IMR-90 (cell line): Measurements from ENCODE around the gene TBC1D3C. TPM values are rescaled to one million over a fixed set of nuclear protein-coding genes. Genes with fewer than 3 reads are reported as not detected.
A peak's percentile ranks its signal among the peaks of the same experiment; 100 is the strongest.
"Not testable (repeated sequence)": the region's sequence is repeated elsewhere in the genome, so short reads cannot be mapped to it uniquely, and the experiment has no call there.

Source experiments
- ATAC-seq: fragments of 200-7000 bp; cut with Tn5 transposase; 2 replicates; pipeline ENCODE4 v1.9.1; 2020; ENCODE audit warnings: low read depth, mild to moderate bottlenecking, moderate library complexity
- BruUV-seq: library from RNA; stranded (reverse); fragments of 400-500 nt; replicated peaks from 2 replicates; lab custom pipeline; 2021; lab: Mats Ljungman, UMichigan
- CTCF ChIA-PET: fragments of 300-600 bp; formaldehyde crosslinking; extraction: SDS; loops from one replicate; lab custom pipeline; 2021; ENCODE audit warnings: antibody characterized with exemption; lab: Yijun Ruan, JAX
- POLR2A ChIA-PET: fragments of 300-600 bp; sonication (Branson Sonifier 250); formaldehyde crosslinking; loops from one replicate; lab custom pipeline; 2022; ENCODE audit warnings: antibody characterized with exemption; ENCODE audit not compliant: unreplicated experiment; lab: Charles Lee
- DNase-seq: peaks from one replicate; pipeline ENCODE4 v3.0.0; 2013
- H2AFZ ChIP-seq: replicated peaks from 2 replicates; pipeline ENCODE3; 2013; ENCODE audit warnings: low read length, mild to moderate bottlenecking; ENCODE audit not compliant: poor library complexity
- H2AK5ac ChIP-seq: 2 replicates; pipeline ENCODE4 v1.6.1; 2013; ENCODE audit warnings: low read depth, low read length, inconsistent platforms
- H2AK9ac ChIP-seq: replicated peaks from 2 replicates; pipeline ENCODE3; 2013; ENCODE audit warnings: mild to moderate bottlenecking, low read depth, low read length, moderate library complexity; ENCODE audit not compliant: poor library complexity
- H2BK120ac ChIP-seq: 2 replicates; pipeline ENCODE4 v1.6.1; 2013; ENCODE audit warnings: low read depth, low read length, inconsistent platforms
- H2BK15ac ChIP-seq: 3 replicates; pipeline ENCODE4 v1.6.1; 2013; ENCODE audit warnings: low read depth, low read length, inconsistent platforms
- H2BK20ac ChIP-seq: 2 replicates; pipeline ENCODE4 v1.6.1; 2013; ENCODE audit warnings: low read depth, mild to moderate bottlenecking, inconsistent platforms, low read length, moderate library complexity
- H2BK5ac ChIP-seq: 2 replicates; pipeline ENCODE4 v1.6.1; 2013; ENCODE audit warnings: mild to moderate bottlenecking, low read depth, low read length, inconsistent platforms; ENCODE audit not compliant: poor library complexity, severe bottlenecking
- H3K14ac ChIP-seq: replicated peaks from 2 replicates; pipeline ENCODE4 v1.6.1; 2013; ENCODE audit warnings: low read depth, low read length, inconsistent platforms
- H3K18ac ChIP-seq: 2 replicates; pipeline ENCODE4 v1.6.1; 2013; ENCODE audit warnings: low read depth, low read length, control low read depth
- H3K23ac ChIP-seq: 2 replicates; pipeline ENCODE4 v1.6.1; 2013; ENCODE audit warnings: low read depth, low read length, inconsistent platforms
- H3K27ac ChIP-seq: 2 replicates; pipeline ENCODE4 v1.5.1; 2013; ENCODE audit warnings: mild to moderate bottlenecking, control low read depth, low read length; ENCODE audit not compliant: insufficient read depth
- H3K27me3 ChIP-seq: 2 replicates; pipeline ENCODE4 v1.6.1; 2013; ENCODE audit warnings: low read length; ENCODE audit not compliant: control insufficient read depth, insufficient read depth
- H3K36me3 ChIP-seq: 2 replicates; pipeline ENCODE4 v1.6.1; 2013; ENCODE audit warnings: low read length, mixed read lengths; ENCODE audit not compliant: control insufficient read depth, insufficient read depth
- H3K4ac ChIP-seq: 2 replicates; pipeline ENCODE4 v1.6.1; 2013; ENCODE audit warnings: low read depth, low read length, inconsistent platforms
- H3K4me1 ChIP-seq: 2 replicates; pipeline ENCODE4 v1.6.1; 2013; ENCODE audit warnings: low read length, mixed read lengths; ENCODE audit not compliant: control insufficient read depth, insufficient read depth
- H3K4me2 ChIP-seq: 2 replicates; pipeline ENCODE4 v1.6.1; 2013; ENCODE audit warnings: low read depth, mild to moderate bottlenecking, control low read depth, low read length, moderate library complexity
- H3K4me3 ChIP-seq: 2 replicates; pipeline ENCODE4 v1.5.1; 2013; ENCODE audit warnings: low read depth, mild to moderate bottlenecking, control low read depth, low read length, moderate library complexity; ENCODE audit not compliant: insufficient read depth
- H3K56ac ChIP-seq: 2 replicates; pipeline ENCODE4 v1.6.1; 2013; ENCODE audit warnings: low read length, inconsistent platforms; ENCODE audit not compliant: insufficient read depth; ENCODE audit errors: extremely low read depth
- H3K79me1 ChIP-seq, 2 experiments: 2 replicates each; pipeline ENCODE4 v1.6.1; 2013; ENCODE audit warnings: low read length in 2 of 2, inconsistent platforms in 1 of 2, low read depth in 1 of 2
- H3K9ac ChIP-seq: 2 replicates; pipeline ENCODE4 v1.6.1; 2013; ENCODE audit warnings: low read depth, low read length, control low read depth
- H3K9me1 ChIP-seq: 2 replicates; pipeline ENCODE4 v1.6.1; 2013; ENCODE audit warnings: low read length, inconsistent platforms; ENCODE audit not compliant: insufficient read depth
- H3K9me3 ChIP-seq: 2 replicates; pipeline ENCODE4 v1.6.1; 2013; ENCODE audit warnings: low read length; ENCODE audit not compliant: control insufficient read depth, insufficient read depth
- H4K20me1 ChIP-seq: 2 replicates; pipeline ENCODE4 v1.6.1; 2013; ENCODE audit warnings: low read length, inconsistent platforms; ENCODE audit not compliant: insufficient read depth
- H4K5ac ChIP-seq: 2 replicates; pipeline ENCODE4 v1.6.1; 2013; ENCODE audit warnings: mild to moderate bottlenecking, low read depth, low read length, control low read depth
- H4K8ac ChIP-seq, 2 experiments: 2 replicates each; pipeline ENCODE4 v1.6.1; 2013; ENCODE audit warnings: low read depth in 2 of 2, low read length in 2 of 2, control low read depth in 1 of 2, inconsistent platforms in 1 of 2
- H4K91ac ChIP-seq: 2 replicates; pipeline ENCODE4 v1.6.1; 2013; ENCODE audit warnings: low read depth, low read length, inconsistent platforms; ENCODE audit not compliant: insufficient read depth
- WGBS, 2 experiments: methylation state at CpG; one replicate each; pipeline versions ENCODE4 v1.1.5 to v1.1.7; 2013; ENCODE audit warnings: missing lambda C conversion rate in 2 of 2; ENCODE audit not compliant: insufficient read length in 1 of 2; ENCODE audit errors: extremely low coverage in 2 of 2; 5-methylcytosine and 5-hydroxymethylcytosine counted together
- dilution Hi-C: fragments of 300-500 bp; cut with HindIII; formaldehyde crosslinking; loops from one replicate; pipeline ENCODE4 v1.14.3; 2018; ENCODE audit warnings: low sequenced_read_pairs; ENCODE audit not compliant: unreplicated experiment
- in situ Hi-C: fragments of 300-500 bp; cut with MboI; formaldehyde crosslinking; loops from 3 replicates; pipeline ENCODE4 v1.14.3; 2019; ENCODE audit warnings: low sequenced_read_pairs, inconsistent platforms, mixed read lengths
- intact Hi-C: fragments of 100-400 bp; cut with micrococcal nuclease; formaldehyde crosslinking; loops from 2 replicates; pipeline ENCODE4 v1.10.0; 2022
- microRNA-seq, 2 experiments: library from miRNA; stranded (forward) in 1 of 2; unstranded in 1 of 2; fragments of 10-50 nt in 1 of 2; fragments of <30 nt in 1 of 2; gene quantifications in 1 of 2; microRNA quantifications in 1 of 2; one replicate each; pipeline versions ENCODE3 to v1.1.0; 2013 to 2020; ENCODE audit not compliant: insufficient read depth in 1 of 2, insufficient read length in 1 of 2, unreplicated experiment in 1 of 2
- polyA plus RNA-seq, 3 experiments: library from polyadenylated mRNA; depleted of rRNA; stranded (reverse); fragments of >200 nt; gene quantifications; 2 replicates each; pipeline ENCODE4 v1.2.3, GENCODE V29; 2012; ENCODE audit warnings: low replicate concordance in 1 of 3
- small RNA-seq, 5 experiments: library from RNA; depleted of rRNA; stranded (forward); fragments of <200 nt; gene quantifications; one replicate each; pipeline ENCODE3, GENCODE V24; 2012
- total RNA-seq: library from RNA; depleted of rRNA; stranded (reverse); fragments of >200 nt; gene quantifications from 2 replicates; pipeline ENCODE4 v1.2.3, GENCODE V29; 2012; rRNA removed

Gene TBC1D3C
- total and polyA plus RNA-seq, 2 of the 4 experiments (the other 2 are of a cell fraction) = not detected

DNA sequence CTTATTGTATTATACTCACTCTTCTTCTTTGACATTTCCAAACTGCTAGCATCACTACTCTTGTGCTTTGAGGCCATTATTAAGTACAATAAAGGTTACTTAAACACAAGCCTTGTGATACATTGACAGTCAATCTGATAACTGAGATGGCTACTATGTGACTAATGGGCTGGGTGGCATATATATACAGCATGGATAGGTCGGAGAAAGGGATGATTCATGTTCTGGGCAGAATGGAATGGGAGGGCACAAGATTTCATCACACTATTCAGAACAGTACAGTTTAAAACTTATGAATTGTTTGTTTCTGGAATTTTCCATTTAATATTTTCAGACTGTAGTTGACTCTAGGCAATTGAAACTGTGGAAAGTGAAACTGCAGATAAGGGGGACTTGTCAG lies 18.9 kb upstream of the TBC1D3C start:
- H3K56ac ChIP-seq, H3K23ac ChIP-seq, H2BK20ac ChIP-seq, H2BK5ac ChIP-seq, H3K4me2 ChIP-seq, H3K4me3 ChIP-seq, H3K14ac ChIP-seq, H3K4ac ChIP-seq, H3K27ac ChIP-seq, H2AK5ac ChIP-seq, H3K9ac ChIP-seq, POLR2A ChIA-PET, intact Hi-C loops, H2BK120ac ChIP-seq, H3K4me1 ChIP-seq, CTCF ChIA-PET, H3K36me3 ChIP-seq, in situ Hi-C loops, H3K9me3 ChIP-seq, dilution Hi-C loops, H3K18ac ChIP-seq, H3K79me1 ChIP-seq, H2BK15ac ChIP-seq, H4K91ac ChIP-seq, DNase-seq, H4K20me1 ChIP-seq, H4K8ac ChIP-seq, H3K27me3 ChIP-seq, H3K9me1 ChIP-seq, H2AFZ ChIP-seq, H2AK9ac ChIP-seq, H4K5ac ChIP-seq, BruUV-seq: not testable (repeated sequence)
- ATAC-seq = peak; percentile 80
- no CpG with 5 or more reads among the region's 1 CpG for WGBS, 2 experiments

Small RNAs within 50 kb of the gene (microRNA-seq; reads per million reads assigned to microRNA genes)
- not detected for gene RF00019 (ENCODE audit: insufficient read depth, insufficient read length)

Small RNAs within 50 kb of the gene (small RNA-seq; reads per million reads assigned to genes)
- gene RF00019 = 0 reads per million in 5 experiments

Other genes starting within 250 kb of the TBC1D3C start
- gene TBC1D3K, start 144.2 kb downstream of the TBC1D3C start, total RNA-seq = not detected in 2 replicates
- not detected in 2 replicates for gene TBC1D3K, start 144.2 kb downstream of the TBC1D3C start, polyA plus RNA-seq (2012; rRNA removed)
- gene TBC1D3L, start 79.6 kb downstream of the TBC1D3C start, total RNA-seq = 0.28 and 0.36 TPM in 2 replicates
- 6.2 TPM in 2 replicates for gene TBC1D3L, start 79.6 kb downstream of the TBC1D3C start, polyA plus RNA-seq (2012; rRNA removed)
- not detected in 2 replicates for gene TBC1D3D, start 64.7 kb downstream of the TBC1D3C start, total RNA-seq
- gene TBC1D3D, start 64.7 kb downstream of the TBC1D3C start, polyA plus RNA-seq (2012; rRNA removed) = 0.09 TPM in 1 of 2 replicates, not detected in the other
- gene TBC1D3E, start 59.3 kb upstream of the TBC1D3C start, total RNA-seq = not detected in 2 replicates
- gene TBC1D3E, start 59.3 kb upstream of the TBC1D3C start, polyA plus RNA-seq (2012; rRNA removed) = not detected in 2 replicates
- gene TBC1D3, start 123.9 kb upstream of the TBC1D3C start, total RNA-seq = not detected in 2 replicates
- gene TBC1D3, start 123.9 kb upstream of the TBC1D3C start, polyA plus RNA-seq (2012; rRNA removed) = not detected in 2 replicates
- gene MRPL45, start 228.5 kb upstream of the TBC1D3C start, total RNA-seq = 44.2 and 46.8 TPM in 2 replicates
- gene MRPL45, start 228.5 kb upstream of the TBC1D3C start, polyA plus RNA-seq (2012; rRNA removed) = 36.3 and 39.6 TPM in 2 replicates